ENCODE results near the gene SNTG2.

DNA sequence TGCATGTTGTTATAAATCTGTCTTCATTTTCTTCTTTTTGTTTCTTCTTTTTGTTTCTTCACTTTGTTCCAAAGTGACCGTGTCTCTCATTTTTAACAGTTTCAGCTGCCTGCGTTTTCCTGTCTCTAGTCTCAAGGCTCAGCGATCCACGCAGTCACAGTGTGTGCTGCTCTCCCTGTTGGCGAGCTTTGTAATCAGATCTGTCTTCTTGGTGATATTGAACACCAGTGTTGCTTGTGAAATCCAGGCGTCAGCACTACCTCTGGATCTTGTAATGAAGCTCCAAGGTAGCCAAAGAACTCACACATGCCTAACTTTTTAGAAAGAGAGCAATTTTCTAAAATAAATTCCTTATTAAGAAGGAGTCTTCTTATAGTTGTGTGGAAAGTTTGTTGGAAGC is 13.2 kb downstream of the SNTG2 start:
- TF ChIP-seq POLR2A (IDR thresholded peaks at IDR 0.05) (no peak), CTCF (IDR thresholded peaks at IDR 0.05) (no peak)

Data from prostate gland (tissue), 2 donors.